GM21717 (cell line): Measurements from ENCODE around the gene HSPA9.

Experiments used
- ATAC-seq: cut with Tn5 transposase; IDR thresholded peaks from one replicate; pipeline ENCODE4 v1.9.1; 2021; ENCODE audit warnings: mild to moderate bottlenecking, moderate library complexity; ENCODE audit not compliant: unreplicated experiment

Gene HSPA9

GRCh38 chr5:138596105-138596881 lies 21.1 kb upstream of the HSPA9 start:
- no peak for ATAC-seq

GRCh38 chr5:138595180-138595795 lies 20.1 kb upstream of the HSPA9 start:
- ATAC-seq = no peak

- ATAC-seq = no peak
These were observed 19.3 kb upstream of the HSPA9 start for GRCh38 chr5:138594305-138595058.

GRCh38 chr5:138588013-138588788 lies 13.0 kb upstream of the HSPA9 start:
- no peak for ATAC-seq

- no peak for ATAC-seq
These were observed 10.0 kb upstream of the HSPA9 start for GRCh38 chr5:138585157-138585556.

- no peak for ATAC-seq
These were observed 8.9 kb upstream of the HSPA9 start for GRCh38 chr5:138583984-138584637.

- no peak for ATAC-seq
These were observed 7.8 kb upstream of the HSPA9 start for GRCh38 chr5:138582959-138583358.

- no peak for ATAC-seq
These were observed 5.6 kb upstream of the HSPA9 start for GRCh38 chr5:138580777-138581176.

GRCh38 chr5:138580001-138580400 lies 4.8 kb upstream of the HSPA9 start:
- no peak for ATAC-seq

GRCh38 chr5:138579517-138579863 lies 4.3 kb upstream of the HSPA9 start:
- ATAC-seq = no peak

- ATAC-seq = no peak
These were observed 2.3 kb upstream of the HSPA9 start for GRCh38 chr5:138577452-138577851.

GRCh38 chr5:138574744-138575193 lies 432 bp downstream of the HSPA9 start:
- ATAC-seq = no peak

GRCh38 chr5:138573949-138574670 lies 1.1 kb downstream of the HSPA9 start:
- no peak for ATAC-seq

GRCh38 chr5:138573223-138573622 lies 2.0 kb downstream of the HSPA9 start:
- no peak for ATAC-seq

- no peak for ATAC-seq
These were observed 4.3 kb downstream of the HSPA9 start for GRCh38 chr5:138570871-138571270.

GRCh38 chr5:138569782-138570181 lies 5.4 kb downstream of the HSPA9 start:
- ATAC-seq = no peak

GRCh38 chr5:138568061-138568824 lies 7.0 kb downstream of the HSPA9 start:
- ATAC-seq = no peak

- no peak for ATAC-seq
These were observed 8.4 kb downstream of the HSPA9 start for GRCh38 chr5:138566792-138567191.
